Regular cardiac myocyte (primary cell): Measurements from ENCODE around the gene CCDC17. TPM values are rescaled to one million over a fixed set of nuclear protein-coding genes. Genes with fewer than 3 reads are reported as not detected.

Experiments
- total RNA-seq: library from RNA; depleted of rRNA; stranded (reverse); fragments of >200 nt; gene quantifications from 2 replicates; pipeline ENCODE4 v1.2.3, GENCODE V29; 2014

CCDC17 gene
- total RNA-seq, result 0.58 and 0.85 TPM in 2 replicates

DNA sequence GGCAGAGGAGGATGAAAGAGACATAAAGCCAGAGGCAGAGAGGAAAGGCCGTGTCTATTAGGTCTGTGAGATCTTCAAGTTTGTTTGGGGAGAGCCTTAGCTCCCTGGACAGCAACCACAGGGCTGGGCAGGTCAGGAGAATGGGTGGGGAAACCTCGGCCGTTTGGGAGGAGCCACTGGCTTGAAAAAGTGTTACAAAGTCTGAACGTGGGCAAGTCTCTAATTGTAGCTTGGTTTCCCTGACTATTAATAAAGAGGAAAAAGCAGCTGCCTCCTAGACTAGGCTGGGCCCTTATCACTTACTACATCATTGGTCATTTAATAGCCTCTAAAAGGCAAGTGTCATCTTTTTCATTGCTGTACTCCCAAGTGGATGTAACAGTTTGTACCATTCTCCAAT lies at the start of gene CCDC17:
Gene CCDC17, minus strand, starts transcription at position 83 of the 400 bp plus-strand sequence. CDS start 145 bp downstream, outside the sequence.

DNA sequence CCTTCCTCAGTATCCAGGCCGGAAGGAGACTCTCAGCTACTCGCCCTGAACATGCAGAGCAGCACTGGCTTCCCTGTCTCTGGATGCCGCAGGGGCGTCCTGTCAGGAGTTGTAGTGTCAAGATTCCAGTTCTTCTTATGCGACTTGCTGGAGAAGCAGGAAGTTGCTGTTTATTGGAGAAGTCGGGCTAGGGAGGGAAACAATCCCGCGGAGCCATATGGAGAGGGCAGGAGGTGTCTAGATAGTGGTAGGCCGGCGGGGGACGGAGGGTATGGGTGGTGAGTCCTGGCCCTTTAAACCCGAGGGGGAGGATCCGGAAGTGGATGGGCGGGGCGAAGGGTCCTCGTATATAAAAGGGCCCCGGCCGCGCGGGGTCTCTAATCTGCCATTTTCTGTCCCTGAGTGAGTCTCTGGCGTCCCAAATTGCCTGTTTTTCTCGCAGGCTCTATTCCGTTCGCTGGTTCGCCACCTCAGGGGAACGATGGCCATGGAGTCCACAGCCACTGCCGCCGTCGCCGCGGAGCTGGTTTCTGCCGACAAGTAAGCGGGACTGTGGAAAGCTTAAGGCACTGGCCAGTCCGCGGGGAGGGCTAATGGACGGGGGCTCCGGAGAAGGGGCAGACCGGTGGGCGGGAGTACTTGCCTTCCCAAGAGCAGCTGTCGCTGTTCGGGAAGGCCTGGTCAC lies 40.0 kb downstream of the CCDC17 start, which contains the start of gene NASP:
Gene NASP, plus strand, starts transcription at position 376 of the 685 bp plus-strand sequence. Its CDS starts 106 bp downstream, at position 482.

Other genes with a start within 250 kb of the CCDC17 start
- gene TESK2, start 132.9 kb downstream of the CCDC17 start, total RNA-seq, result 0.96 and 2.5 TPM in 2 replicates
- 0.56 and 0.77 TPM in 2 replicates for gene CCDC163, start 124.0 kb downstream of the CCDC17 start, total RNA-seq
- gene MMACHC, start 123.8 kb downstream of the CCDC17 start, total RNA-seq, result 2.3 and 3.1 TPM in 2 replicates
- gene PRDX1, start 102.2 kb downstream of the CCDC17 start, total RNA-seq, result 433 and 683 TPM in 2 replicates
- gene AKR1A1, start 73.2 kb downstream of the CCDC17 start, total RNA-seq, result 131 and 158 TPM in 2 replicates
- 22.6 and 79.2 TPM in 2 replicates for gene NASP, start 40.0 kb downstream of the CCDC17 start, total RNA-seq
- 123 and 132 TPM in 2 replicates for gene GPBP1L1, start 62.5 kb upstream of the CCDC17 start, total RNA-seq
- 6.7 and 8.7 TPM in 2 replicates for gene TMEM69, start 64.1 kb upstream of the CCDC17 start, total RNA-seq
- gene IPP, start 126.6 kb upstream of the CCDC17 start, total RNA-seq, result 11.0 and 15.3 TPM in 2 replicates
- gene MAST2, start 179.6 kb upstream of the CCDC17 start, total RNA-seq, result 24.7 and 24.8 TPM in 2 replicates